Bronchial epithelial cell (primary cell): ENCODE results near the gene LRRC75A. TPM values are rescaled to one million over a fixed set of nuclear protein-coding genes. Genes with fewer than 3 reads are reported as not detected.

ENCODE experiments used
- DNase-seq: peaks from one replicate; pipeline ENCODE4 v3.0.0-alpha.2; 2010; ENCODE audit warnings: low read depth
- FAIRE-seq: peaks from 2 replicates; lab custom pipeline; 2011; peaks lifted over from hg19 to GRCh38; lab: Jason Lieb, UNC
- H3K27me3 ChIP-seq: 2 replicates; pipeline ENCODE4 v1.5.1; 2011; ENCODE audit warnings: low read length; ENCODE audit not compliant: control insufficient read depth, insufficient read depth
- H3K36me3 ChIP-seq: 2 replicates; pipeline ENCODE4 v1.5.1; 2011; ENCODE audit warnings: low read length; ENCODE audit not compliant: control insufficient read depth, insufficient read depth
- H3K4me3 ChIP-seq: 2 replicates; pipeline ENCODE4 v1.5.1; 2011; ENCODE audit warnings: mild to moderate bottlenecking, low read depth, low read length, control low read depth
- total RNA-seq: library from RNA; depleted of rRNA; stranded (reverse); fragments of >200 nt; gene quantifications from 2 replicates; pipeline ENCODE4 v1.2.1, GENCODE V29; 2014
- TF ChIP-seq, protein P1 (sequence below): IDR thresholded peaks from 2 replicates; pipeline ENCODE4 v1.5.1; 2011; ENCODE audit warnings: mild to moderate bottlenecking, moderate library complexity, low read length, control low read depth, inconsistent platforms; ENCODE audit not compliant: insufficient read depth, severe bottlenecking

Gene LRRC75A
- total RNA-seq, 1 donor from 2014 or later = not detected

GRCh38 chr17:16435925-16436886, 55.8 kb downstream of the LRRC75A start:
- FAIRE-seq (no peak), DNase-seq (no peak)

DNA sequence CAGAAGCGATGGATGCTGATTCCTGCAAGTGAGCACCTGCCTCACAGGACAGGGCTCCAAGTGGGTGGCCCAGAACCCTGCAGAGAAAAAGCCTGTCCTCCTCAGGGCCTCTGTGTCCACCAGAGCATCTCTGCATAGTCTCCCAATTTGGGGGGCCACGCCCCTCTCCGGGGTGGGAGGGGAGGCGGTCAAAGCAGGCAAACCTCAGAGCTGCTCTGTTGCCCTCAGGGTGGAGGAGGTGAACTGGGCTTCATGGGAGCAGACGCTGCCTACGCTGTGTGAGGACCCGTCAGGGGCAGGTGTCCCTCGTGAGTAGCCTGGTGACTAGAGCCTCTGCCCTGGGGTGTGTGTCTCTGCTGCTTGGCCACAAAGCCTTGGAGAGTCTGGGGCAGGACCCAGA, 57.3 kb downstream of the LRRC75A start:
- no peaks in the 10 kb centered on the region for H3K27me3 ChIP-seq
- FAIRE-seq (no peak), DNase-seq (no peak)
- H3K4me3 ChIP-seq = no peak overlapping the region
- H3K36me3 ChIP-seq = no peaks in the 10 kb centered on the region
- TF ChIP-seq, protein P1, sequence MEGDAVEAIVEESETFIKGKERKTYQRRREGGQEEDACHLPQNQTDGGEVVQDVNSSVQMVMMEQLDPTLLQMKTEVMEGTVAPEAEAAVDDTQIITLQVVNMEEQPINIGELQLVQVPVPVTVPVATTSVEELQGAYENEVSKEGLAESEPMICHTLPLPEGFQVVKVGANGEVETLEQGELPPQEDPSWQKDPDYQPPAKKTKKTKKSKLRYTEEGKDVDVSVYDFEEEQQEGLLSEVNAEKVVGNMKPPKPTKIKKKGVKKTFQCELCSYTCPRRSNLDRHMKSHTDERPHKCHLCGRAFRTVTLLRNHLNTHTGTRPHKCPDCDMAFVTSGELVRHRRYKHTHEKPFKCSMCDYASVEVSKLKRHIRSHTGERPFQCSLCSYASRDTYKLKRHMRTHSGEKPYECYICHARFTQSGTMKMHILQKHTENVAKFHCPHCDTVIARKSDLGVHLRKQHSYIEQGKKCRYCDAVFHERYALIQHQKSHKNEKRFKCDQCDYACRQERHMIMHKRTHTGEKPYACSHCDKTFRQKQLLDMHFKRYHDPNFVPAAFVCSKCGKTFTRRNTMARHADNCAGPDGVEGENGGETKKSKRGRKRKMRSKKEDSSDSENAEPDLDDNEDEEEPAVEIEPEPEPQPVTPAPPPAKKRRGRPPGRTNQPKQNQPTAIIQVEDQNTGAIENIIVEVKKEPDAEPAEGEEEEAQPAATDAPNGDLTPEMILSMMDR = no peak

More at GRCh38 chr17:16435925-16436886, 55.8 kb downstream of the LRRC75A start:
- TF ChIP-seq, protein P1 = no peak
- Histone ChIP-seq H3K36me3 (peaks cover 6% of the 10 kb centered on the region), H3K4me3 (no peak overlapping the region), H3K27me3 (no peaks in the 10 kb centered on the region)

DNA sequence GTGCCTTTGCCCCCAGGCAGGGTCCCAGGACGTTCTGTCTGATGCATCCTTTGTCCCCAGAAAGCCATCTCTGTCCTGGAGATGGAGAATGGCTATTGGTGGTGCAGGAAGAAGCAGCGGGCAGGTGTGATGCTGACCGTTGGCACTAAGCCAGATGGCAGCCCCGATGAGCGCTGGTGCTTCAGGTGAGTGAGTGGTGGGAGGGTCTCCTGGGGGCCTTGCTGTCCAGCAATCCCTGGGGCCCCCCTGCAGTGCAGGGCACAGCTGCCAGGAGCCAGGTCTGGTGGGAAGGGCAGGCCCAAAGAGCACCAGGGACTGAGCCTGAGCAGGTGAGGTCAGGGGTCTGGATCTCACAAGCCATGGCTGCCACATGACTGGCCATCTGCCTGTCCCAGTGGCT, 58.5 kb downstream of the LRRC75A start:
- Histone ChIP-seq H3K27me3 (no peaks in the 10 kb centered on the region), H3K4me3 (no peak overlapping the region), H3K36me3 (no peaks in the 10 kb centered on the region)
- no peak for FAIRE-seq
- no peak for DNase-seq
- TF ChIP-seq, protein P1 = no peak

DNA sequence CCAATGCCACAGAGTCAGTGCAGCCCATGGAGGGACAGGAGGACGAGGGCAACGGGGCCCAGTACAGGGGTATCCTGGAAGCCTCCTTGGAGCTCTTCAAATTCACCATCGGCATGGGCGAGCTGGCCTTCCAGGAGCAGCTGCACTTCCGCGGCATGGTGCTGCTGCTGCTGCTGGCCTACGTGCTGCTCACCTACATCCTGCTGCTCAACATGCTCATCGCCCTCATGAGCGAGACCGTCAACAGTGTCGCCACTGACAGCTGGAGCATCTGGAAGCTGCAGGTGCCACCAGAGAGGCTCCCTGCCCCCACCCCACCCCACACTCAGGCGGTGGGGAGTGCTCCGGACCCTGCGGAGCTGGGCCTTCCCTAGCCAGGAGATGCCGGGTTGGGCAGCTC, 60.0 kb downstream of the LRRC75A start:
- Histone ChIP-seq H3K27me3 (no peaks in the 10 kb centered on the region), H3K36me3 (no peaks in the 10 kb centered on the region), H3K4me3 (no peak overlapping the region)
- DNase-seq (no peak), FAIRE-seq (no peak)
- TF ChIP-seq, protein P1 = no peak

DNA sequence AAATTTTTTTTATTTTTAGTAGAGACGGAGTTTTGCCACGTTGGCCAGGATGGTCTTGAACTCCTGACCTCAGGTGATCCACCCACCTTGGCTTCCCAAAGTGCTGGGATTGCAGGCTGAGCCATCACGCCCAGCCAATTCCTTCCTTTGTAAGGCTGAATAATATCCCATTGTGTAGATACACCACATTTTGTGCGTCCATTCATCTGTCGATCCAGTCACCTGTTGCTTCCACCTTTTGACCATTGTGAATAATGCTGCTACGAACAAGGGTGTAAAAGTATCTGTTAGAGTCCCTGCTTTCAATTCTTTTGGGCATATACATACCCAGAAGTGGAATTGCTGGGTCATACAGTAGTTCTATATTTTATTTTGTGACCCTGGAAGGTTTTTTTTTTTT, 61.3 kb downstream of the LRRC75A start:
- DNase-seq (no peak), FAIRE-seq (no peak)
- Histone ChIP-seq H3K36me3 (no peaks in the 10 kb centered on the region), H3K4me3 (no peak overlapping the region), H3K27me3 (no peaks in the 10 kb centered on the region)
- TF ChIP-seq, protein P1 = no peak
